Hematopoietic multipotent progenitor cell (in vitro differentiated cells): ENCODE results near the gene ARIH2. TPM values are rescaled to one million over a fixed set of nuclear protein-coding genes. Genes with fewer than 3 reads are reported as not detected.
"Not testable (repeated sequence)": the region's sequence is repeated elsewhere in the genome, so short reads cannot be mapped to it uniquely, and the experiment has no call there.

Experiments
- DNase-seq, 3 donors: peaks; one replicate each; pipeline ENCODE4 v3.0.0-alpha.2; 2011 to 2015; ENCODE audit warnings: low read depth in 2 of 3, low spot score in 2 of 3
- total RNA-seq: library from RNA; depleted of rRNA; stranded (reverse); fragments of >200 nt; gene quantifications from one replicate; pipeline ENCODE4 v1.2.3, GENCODE V29; 2012

Gene ARIH2
- 71.4 TPM for total RNA-seq

GRCh38 chr3:48918388-48919214 is at the start of gene ARIH2:
ARIH2 (plus strand) TSS chr3:48918842; CDS start chr3:48927559, 8,717 bp downstream.
- DNase-seq = peak; percentile 82 to 95 (median 95)

GRCh38 chr3:48877671-48878070 is 41.0 kb upstream of the ARIH2 start:
- no peak for DNase-seq

GRCh38 chr3:48879307-48879993 is 39.2 kb upstream of the ARIH2 start:
- DNase-seq = no peak

GRCh38 chr3:48879994-48880377 is 38.7 kb upstream of the ARIH2 start:
- DNase-seq = no peak

GRCh38 chr3:48881006-48881405 is 37.6 kb upstream of the ARIH2 start:
- no peak for DNase-seq

- DNase-seq = no peak
Measured at GRCh38 chr3:48881652-48882114, 37.0 kb upstream of the ARIH2 start.

- no peak for DNase-seq
Measured at GRCh38 chr3:48885753-48886152, 32.9 kb upstream of the ARIH2 start.

GRCh38 chr3:48891606-48892005 is 27.0 kb upstream of the ARIH2 start:
- no peak for DNase-seq

GRCh38 chr3:48894516-48894915 is 24.1 kb upstream of the ARIH2 start:
- DNase-seq = peak in 1 of 3 donors; percentile 14

- DNase-seq = peak in 1 of 3 donors; percentile 21
Measured at GRCh38 chr3:48896936-48897335, 21.7 kb upstream of the ARIH2 start.

GRCh38 chr3:48897460-48898376 is 20.9 kb upstream of the ARIH2 start:
- DNase-seq = peak in 1 of 3 donors; percentile 40

- DNase-seq = peak; percentile 61 to 88 (median 86)
Measured at GRCh38 chr3:48898383-48899234, 20.0 kb upstream of the ARIH2 start, which contains the start of gene SLC25A20. SLC25A20 (minus strand) TSS chr3:48898882; CDS start chr3:48898794, 88 bp downstream.

GRCh38 chr3:48899273-48899672 is 19.4 kb upstream of the ARIH2 start:
- DNase-seq = peak in 2 of 3 donors; percentile 9 to 41

GRCh38 chr3:48907026-48907425 is 11.6 kb upstream of the ARIH2 start:
- not testable (repeated sequence) for DNase-seq

- DNase-seq = no peak
Measured at GRCh38 chr3:48915296-48915695, 3.3 kb upstream of the ARIH2 start.

GRCh38 chr3:48919215-48920138 is 835 bp downstream of the ARIH2 start:
- peak in 2 of 3 donors; percentile 80 to 90 for DNase-seq

- DNase-seq = no peak
Measured at GRCh38 chr3:48926425-48927392, 8.1 kb downstream of the ARIH2 start.
